ENCODE data around the gene FREM2.

DNA sequence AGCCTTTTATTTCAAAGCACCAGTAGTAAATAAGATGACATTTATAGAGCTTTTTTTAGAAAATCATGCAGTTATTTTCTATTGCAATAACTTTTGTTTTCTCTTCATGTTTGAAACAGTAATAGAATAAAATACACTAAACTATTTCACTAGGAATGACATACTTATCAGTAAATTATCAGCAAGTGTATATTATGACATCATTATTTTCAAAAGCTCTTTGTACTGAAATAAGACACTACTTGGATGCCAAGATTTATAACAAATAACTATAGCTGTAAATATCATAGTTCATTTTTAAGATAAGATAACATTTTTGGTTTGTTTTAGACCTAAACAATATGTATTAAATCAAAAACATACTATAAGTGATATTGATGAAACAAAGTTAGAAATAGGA, 246.9 kb downstream of the FREM2 start:
- no peak for TF ChIP-seq HOXA7 (CRISPR knock-in tag; IDR thresholded peaks at IDR 0.05)
- no peak for TF ChIP-seq HDAC2 (IDR thresholded peaks at IDR 0.05)
- TF ChIP-seq, protein P1, sequence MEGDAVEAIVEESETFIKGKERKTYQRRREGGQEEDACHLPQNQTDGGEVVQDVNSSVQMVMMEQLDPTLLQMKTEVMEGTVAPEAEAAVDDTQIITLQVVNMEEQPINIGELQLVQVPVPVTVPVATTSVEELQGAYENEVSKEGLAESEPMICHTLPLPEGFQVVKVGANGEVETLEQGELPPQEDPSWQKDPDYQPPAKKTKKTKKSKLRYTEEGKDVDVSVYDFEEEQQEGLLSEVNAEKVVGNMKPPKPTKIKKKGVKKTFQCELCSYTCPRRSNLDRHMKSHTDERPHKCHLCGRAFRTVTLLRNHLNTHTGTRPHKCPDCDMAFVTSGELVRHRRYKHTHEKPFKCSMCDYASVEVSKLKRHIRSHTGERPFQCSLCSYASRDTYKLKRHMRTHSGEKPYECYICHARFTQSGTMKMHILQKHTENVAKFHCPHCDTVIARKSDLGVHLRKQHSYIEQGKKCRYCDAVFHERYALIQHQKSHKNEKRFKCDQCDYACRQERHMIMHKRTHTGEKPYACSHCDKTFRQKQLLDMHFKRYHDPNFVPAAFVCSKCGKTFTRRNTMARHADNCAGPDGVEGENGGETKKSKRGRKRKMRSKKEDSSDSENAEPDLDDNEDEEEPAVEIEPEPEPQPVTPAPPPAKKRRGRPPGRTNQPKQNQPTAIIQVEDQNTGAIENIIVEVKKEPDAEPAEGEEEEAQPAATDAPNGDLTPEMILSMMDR (IDR thresholded peaks at IDR 0.05): no peak
- TF ChIP-seq RAD21 (conservative IDR thresholded peaks at IDR 0.05 in 1 of 2, IDR thresholded peaks at IDR 0.05 in 1 of 2): no peak
- TF ChIP-seq, protein P2, sequence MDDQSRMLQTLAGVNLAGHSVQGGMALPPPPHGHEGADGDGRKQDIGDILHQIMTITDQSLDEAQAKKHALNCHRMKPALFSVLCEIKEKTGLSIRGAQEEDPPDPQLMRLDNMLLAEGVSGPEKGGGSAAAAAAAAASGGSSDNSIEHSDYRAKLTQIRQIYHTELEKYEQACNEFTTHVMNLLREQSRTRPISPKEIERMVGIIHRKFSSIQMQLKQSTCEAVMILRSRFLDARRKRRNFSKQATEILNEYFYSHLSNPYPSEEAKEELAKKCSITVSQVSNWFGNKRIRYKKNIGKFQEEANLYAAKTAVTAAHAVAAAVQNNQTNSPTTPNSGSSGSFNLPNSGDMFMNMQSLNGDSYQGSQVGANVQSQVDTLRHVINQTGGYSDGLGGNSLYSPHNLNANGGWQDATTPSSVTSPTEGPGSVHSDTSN (IDR thresholded peaks at IDR 0.05): no peak
- TF ChIP-seq, protein P3, sequence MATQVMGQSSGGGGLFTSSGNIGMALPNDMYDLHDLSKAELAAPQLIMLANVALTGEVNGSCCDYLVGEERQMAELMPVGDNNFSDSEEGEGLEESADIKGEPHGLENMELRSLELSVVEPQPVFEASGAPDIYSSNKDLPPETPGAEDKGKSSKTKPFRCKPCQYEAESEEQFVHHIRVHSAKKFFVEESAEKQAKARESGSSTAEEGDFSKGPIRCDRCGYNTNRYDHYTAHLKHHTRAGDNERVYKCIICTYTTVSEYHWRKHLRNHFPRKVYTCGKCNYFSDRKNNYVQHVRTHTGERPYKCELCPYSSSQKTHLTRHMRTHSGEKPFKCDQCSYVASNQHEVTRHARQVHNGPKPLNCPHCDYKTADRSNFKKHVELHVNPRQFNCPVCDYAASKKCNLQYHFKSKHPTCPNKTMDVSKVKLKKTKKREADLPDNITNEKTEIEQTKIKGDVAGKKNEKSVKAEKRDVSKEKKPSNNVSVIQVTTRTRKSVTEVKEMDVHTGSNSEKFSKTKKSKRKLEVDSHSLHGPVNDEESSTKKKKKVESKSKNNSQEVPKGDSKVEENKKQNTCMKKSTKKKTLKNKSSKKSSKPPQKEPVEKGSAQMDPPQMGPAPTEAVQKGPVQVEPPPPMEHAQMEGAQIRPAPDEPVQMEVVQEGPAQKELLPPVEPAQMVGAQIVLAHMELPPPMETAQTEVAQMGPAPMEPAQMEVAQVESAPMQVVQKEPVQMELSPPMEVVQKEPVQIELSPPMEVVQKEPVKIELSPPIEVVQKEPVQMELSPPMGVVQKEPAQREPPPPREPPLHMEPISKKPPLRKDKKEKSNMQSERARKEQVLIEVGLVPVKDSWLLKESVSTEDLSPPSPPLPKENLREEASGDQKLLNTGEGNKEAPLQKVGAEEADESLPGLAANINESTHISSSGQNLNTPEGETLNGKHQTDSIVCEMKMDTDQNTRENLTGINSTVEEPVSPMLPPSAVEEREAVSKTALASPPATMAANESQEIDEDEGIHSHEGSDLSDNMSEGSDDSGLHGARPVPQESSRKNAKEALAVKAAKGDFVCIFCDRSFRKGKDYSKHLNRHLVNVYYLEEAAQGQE (IDR thresholded peaks at IDR 0.05): no peak
- TF ChIP-seq, protein P4, sequence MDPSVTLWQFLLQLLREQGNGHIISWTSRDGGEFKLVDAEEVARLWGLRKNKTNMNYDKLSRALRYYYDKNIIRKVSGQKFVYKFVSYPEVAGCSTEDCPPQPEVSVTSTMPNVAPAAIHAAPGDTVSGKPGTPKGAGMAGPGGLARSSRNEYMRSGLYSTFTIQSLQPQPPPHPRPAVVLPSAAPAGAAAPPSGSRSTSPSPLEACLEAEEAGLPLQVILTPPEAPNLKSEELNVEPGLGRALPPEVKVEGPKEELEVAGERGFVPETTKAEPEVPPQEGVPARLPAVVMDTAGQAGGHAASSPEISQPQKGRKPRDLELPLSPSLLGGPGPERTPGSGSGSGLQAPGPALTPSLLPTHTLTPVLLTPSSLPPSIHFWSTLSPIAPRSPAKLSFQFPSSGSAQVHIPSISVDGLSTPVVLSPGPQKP (IDR thresholded peaks at IDR 0.05; ENCODE audit: low read depth, low read length): no peak
- no peak for TF ChIP-seq POLR2A (IDR thresholded peaks at IDR 0.05; ENCODE audit: low read length)
- no peak for TF ChIP-seq MAFK (IDR thresholded peaks at IDR 0.05; ENCODE audit: partially characterized antibody)
- TF ChIP-seq MAZ (IDR thresholded peaks at IDR 0.05; ENCODE audit: borderline replicate concordance, low read depth, low read length): no peak
- no peak for TF ChIP-seq POLR2AphosphoS2 (conservative IDR thresholded peaks at IDR 0.05; ENCODE audit: low read length)
- TF ChIP-seq JUNB (IDR thresholded peaks at IDR 0.05): no peak
